Glutamatergic neuron (in vitro differentiated cells): ENCODE data around the gene EXOC4. TPM values are rescaled to one million over a fixed set of nuclear protein-coding genes. Genes with fewer than 3 reads are reported as not detected.

ENCODE experiments used
- DNase-seq: peaks from one replicate; pipeline ENCODE4 v3.0.0; 2022
- H3K27ac Mint-ChIP-seq: one replicate; pipeline ENCODE4 v1.8.0; 2020; ENCODE audit warnings: mild to moderate bottlenecking, mixed read lengths, inconsistent platforms; ENCODE audit not compliant: unreplicated experiment
- H3K27me3 Mint-ChIP-seq: one replicate; pipeline ENCODE4 v1.8.0; 2020; ENCODE audit warnings: mild to moderate bottlenecking, moderate library complexity, mixed read lengths, inconsistent platforms; ENCODE audit not compliant: unreplicated experiment
- H3K36me3 Mint-ChIP-seq: one replicate; pipeline ENCODE4 v1.8.0; 2020; ENCODE audit warnings: mild to moderate bottlenecking, mixed read lengths, inconsistent platforms; ENCODE audit not compliant: unreplicated experiment
- H3K4me1 Mint-ChIP-seq: one replicate; pipeline ENCODE4 v1.8.0; 2020; ENCODE audit warnings: mild to moderate bottlenecking, low read depth, mixed read lengths, inconsistent platforms; ENCODE audit not compliant: unreplicated experiment
- H3K4me3 Mint-ChIP-seq: one replicate; pipeline ENCODE4 v1.8.0; 2020; ENCODE audit warnings: mild to moderate bottlenecking, mixed read lengths, inconsistent platforms; ENCODE audit not compliant: unreplicated experiment
- H3K9me3 Mint-ChIP-seq: one replicate; pipeline ENCODE4 v1.8.0; 2020; ENCODE audit warnings: mild to moderate bottlenecking, moderate library complexity, mixed read lengths, inconsistent platforms; ENCODE audit not compliant: unreplicated experiment
- CTCF ChIP-seq: fragments of 200-600 bp; sonication (generic); IDR thresholded peaks from one replicate; pipeline ENCODE4 v1.5.0; 2021; ENCODE audit not compliant: partially characterized antibody, unreplicated experiment
- total RNA-seq: library from RNA; stranded (reverse); fragmentation: NEBNext Ultra II Directional; extraction: Animal tissue kit (Norgen Biotek cat#: 25700); gene quantifications from one replicate; pipeline ENCODE4 v1.2.1, GENCODE V29; 2021; ENCODE audit not compliant: unreplicated experiment

The EXOC4 gene
- total RNA-seq, 1 donor from 2014 or later: 73.8 TPM

GRCh38 chr7:134078991-134079390, 826.1 kb downstream of the EXOC4 start:
- Mint-ChIP-seq H3K36me3 (peaks cover 29% of the 10 kb centered on the region), H3K9me3 (peaks cover 6% of the 10 kb centered on the region), H3K27ac (no peak overlapping the region), H3K4me1 (no peaks in the 10 kb centered on the region), H3K4me3 (no peak overlapping the region), H3K27me3 (peaks cover 2% of the 10 kb centered on the region)
- TF ChIP-seq CTCF: no peak
- no peak for DNase-seq

GRCh38 chr7:134081695-134082094, 828.8 kb downstream of the EXOC4 start:
- H3K27me3 Mint-ChIP-seq: peaks cover 2% of the 10 kb centered on the region
- peaks cover 2% of the 10 kb centered on the region for H3K9me3 Mint-ChIP-seq
- DNase-seq: no peak
- H3K27ac Mint-ChIP-seq: no peak overlapping the region
- no peak overlapping the region for H3K4me3 Mint-ChIP-seq
- peaks cover 16% of the 10 kb centered on the region for H3K36me3 Mint-ChIP-seq
- no peaks in the 10 kb centered on the region for H3K4me1 Mint-ChIP-seq
- TF ChIP-seq CTCF: no peak

- H3K9me3 Mint-ChIP-seq: peaks cover 2% of the 10 kb centered on the region
These were observed 831.0 kb downstream of the EXOC4 start for GRCh38 chr7:134083766-134084487.

GRCh38 chr7:134084488-134085144, 831.7 kb downstream of the EXOC4 start:
- Mint-ChIP-seq H3K4me1 (no peaks in the 10 kb centered on the region), H3K9me3 (peaks cover 2% of the 10 kb centered on the region), H3K36me3 (peaks cover 17% of the 10 kb centered on the region), H3K27me3 (no peaks in the 10 kb centered on the region), H3K4me3 (no peak overlapping the region), H3K27ac (no peak overlapping the region)
- no peak for TF ChIP-seq CTCF
- no peak for DNase-seq

More at GRCh38 chr7:134083766-134084487, 831.0 kb downstream of the EXOC4 start:
- H3K36me3 Mint-ChIP-seq: peaks cover 13% of the 10 kb centered on the region
- TF ChIP-seq CTCF: no peak
- H3K27me3 Mint-ChIP-seq: peaks cover 2% of the 10 kb centered on the region
- no peak overlapping the region for H3K27ac Mint-ChIP-seq
- no peaks in the 10 kb centered on the region for H3K4me1 Mint-ChIP-seq
- no peak overlapping the region for H3K4me3 Mint-ChIP-seq
- no peak for DNase-seq

GRCh38 chr7:134085311-134085710, 832.4 kb downstream of the EXOC4 start:
- H3K36me3 Mint-ChIP-seq: peaks cover 23% of the 10 kb centered on the region
- no peak overlapping the region for H3K4me3 Mint-ChIP-seq
- no peak overlapping the region for H3K27ac Mint-ChIP-seq
- no peaks in the 10 kb centered on the region for H3K27me3 Mint-ChIP-seq
- H3K4me1 Mint-ChIP-seq: no peaks in the 10 kb centered on the region
- TF ChIP-seq CTCF: no peak
- DNase-seq: no peak
- H3K9me3 Mint-ChIP-seq: peaks cover 5% of the 10 kb centered on the region
